Ascending aorta (tissue), 2 donors: Measurements from ENCODE around the gene LDOC1. TPM values are rescaled to one million over a fixed set of nuclear protein-coding genes. Genes with fewer than 3 reads are reported as not detected.
A peak's percentile ranks its signal among the peaks of the same experiment; 100 is the strongest.
"Not testable (repeated sequence)": the region's sequence is repeated elsewhere in the genome, so short reads cannot be mapped to it uniquely, and the experiment has no call there.

ENCODE experiments used
- DNase-seq, 2 donors: peaks; one replicate each; pipeline ENCODE4 v3.0.0-alpha.2; 2019; ENCODE audit warnings: low spot score in 2 of 2
- H3K27ac ChIP-seq, 2 donors: fragments of 200-600 bp; sonication (generic); one replicate each; pipeline ENCODE4 v1.5.1; 2016 to 2017; ENCODE audit warnings: mild to moderate bottlenecking in 1 of 2
- H3K27me3 ChIP-seq: fragments of 200-600 bp; sonication (generic); one replicate; pipeline ENCODE4 v1.5.1; 2017
- H3K36me3 ChIP-seq, 2 donors: fragments of 200-600 bp; sonication (generic); one replicate each; pipeline ENCODE4 v1.5.1; 2016
- H3K4me1 ChIP-seq, 2 donors: fragments of 200-600 bp; sonication (generic); one replicate each; pipeline ENCODE4 v1.5.1; 2016 to 2017; ENCODE audit warnings: mild to moderate bottlenecking in 1 of 2
- H3K4me3 ChIP-seq, 2 donors: fragments of 200-600 bp; sonication (generic); one replicate each; pipeline ENCODE4 v1.5.1; 2016 to 2017; ENCODE audit warnings: mild to moderate bottlenecking in 1 of 2
- H3K9me3 ChIP-seq, 2 donors: fragments of 200-600 bp; sonication (generic); one replicate each; pipeline ENCODE4 v1.5.1; 2016
- intact Hi-C: fragments of 100-400 bp; cut with DNase I; formaldehyde crosslinking; loops from one replicate; pipeline ENCODE4 v1.15.1; 2023
- total RNA-seq: library from RNA; depleted of rRNA; stranded (reverse); fragments of >200 nt; gene quantifications from one replicate; pipeline ENCODE4 v1.1.0, GENCODE V29; 2016
- TF ChIP-seq, protein P1 (sequence below), 3 experiments: fragments of 200-600 bp in 2 of 3; fragments of 450-650 bp in 1 of 3; sonication (generic) in 2 of 3; IDR thresholded peaks; one replicate each; pipeline ENCODE4 v1.5.1; 2016 to 2019; ENCODE audit warnings: antibody characterized with exemption in 3 of 3, mild to moderate bottlenecking in 1 of 3, moderate library complexity in 1 of 3

LDOC1 gene
- total RNA-seq, 1 donor from 2014 or later, result 21.9 TPM

- Histone ChIP-seq H3K9me3 (no peaks in the 10 kb centered on the region), H3K4me3 (no peak overlapping the region), H3K27me3 (no peaks in the 10 kb centered on the region), H3K27ac (no peak overlapping the region), H3K4me1 (no peaks in the 10 kb centered on the region), H3K36me3 (no peaks in the 10 kb centered on the region)
- DNase-seq, result no peak
- TF ChIP-seq, protein P1, sequence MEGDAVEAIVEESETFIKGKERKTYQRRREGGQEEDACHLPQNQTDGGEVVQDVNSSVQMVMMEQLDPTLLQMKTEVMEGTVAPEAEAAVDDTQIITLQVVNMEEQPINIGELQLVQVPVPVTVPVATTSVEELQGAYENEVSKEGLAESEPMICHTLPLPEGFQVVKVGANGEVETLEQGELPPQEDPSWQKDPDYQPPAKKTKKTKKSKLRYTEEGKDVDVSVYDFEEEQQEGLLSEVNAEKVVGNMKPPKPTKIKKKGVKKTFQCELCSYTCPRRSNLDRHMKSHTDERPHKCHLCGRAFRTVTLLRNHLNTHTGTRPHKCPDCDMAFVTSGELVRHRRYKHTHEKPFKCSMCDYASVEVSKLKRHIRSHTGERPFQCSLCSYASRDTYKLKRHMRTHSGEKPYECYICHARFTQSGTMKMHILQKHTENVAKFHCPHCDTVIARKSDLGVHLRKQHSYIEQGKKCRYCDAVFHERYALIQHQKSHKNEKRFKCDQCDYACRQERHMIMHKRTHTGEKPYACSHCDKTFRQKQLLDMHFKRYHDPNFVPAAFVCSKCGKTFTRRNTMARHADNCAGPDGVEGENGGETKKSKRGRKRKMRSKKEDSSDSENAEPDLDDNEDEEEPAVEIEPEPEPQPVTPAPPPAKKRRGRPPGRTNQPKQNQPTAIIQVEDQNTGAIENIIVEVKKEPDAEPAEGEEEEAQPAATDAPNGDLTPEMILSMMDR (IDR thresholded peaks at IDR 0.05), result no peak
- intact Hi-C loops, result no loop called here
These were observed 8.4 kb upstream of the LDOC1 start for GRCh38 chrX:141185366-141185765.

DNA sequence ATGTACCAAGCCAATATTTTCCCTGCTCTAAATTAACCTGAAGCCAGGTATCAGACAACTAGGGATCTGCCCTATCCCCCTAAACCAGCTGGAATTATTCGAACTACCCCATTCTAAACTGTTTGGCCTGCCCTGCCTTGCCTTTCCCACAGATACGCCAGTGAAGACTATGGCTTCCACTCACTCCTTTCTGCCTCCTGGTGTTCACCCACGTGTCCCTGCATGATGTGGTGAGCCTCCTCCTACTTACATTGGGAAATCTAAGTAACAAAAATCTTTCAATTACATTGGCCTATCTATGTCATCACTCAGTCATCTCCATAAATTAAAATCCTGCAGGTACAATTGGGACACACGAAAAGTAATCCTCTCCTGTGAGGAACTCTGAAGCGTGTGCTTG lies 6.1 kb upstream of the LDOC1 start:
- Histone ChIP-seq H3K36me3 (no peaks in the 10 kb centered on the region), H3K4me3 (no peak overlapping the region), H3K9me3 (no peaks in the 10 kb centered on the region), H3K27me3 (no peaks in the 10 kb centered on the region), H3K27ac (no peak overlapping the region), H3K4me1 (no peaks in the 10 kb centered on the region)
- TF ChIP-seq, protein P1 (IDR thresholded peaks at IDR 0.05), result no peak
- DNase-seq, result no peak
- intact Hi-C loops, result no loop called here

- H3K36me3 ChIP-seq, result no peaks in the 10 kb centered on the region
- no peak for DNase-seq
These were observed 3.9 kb upstream of the LDOC1 start for GRCh38 chrX:141180851-141181250.

DNA sequence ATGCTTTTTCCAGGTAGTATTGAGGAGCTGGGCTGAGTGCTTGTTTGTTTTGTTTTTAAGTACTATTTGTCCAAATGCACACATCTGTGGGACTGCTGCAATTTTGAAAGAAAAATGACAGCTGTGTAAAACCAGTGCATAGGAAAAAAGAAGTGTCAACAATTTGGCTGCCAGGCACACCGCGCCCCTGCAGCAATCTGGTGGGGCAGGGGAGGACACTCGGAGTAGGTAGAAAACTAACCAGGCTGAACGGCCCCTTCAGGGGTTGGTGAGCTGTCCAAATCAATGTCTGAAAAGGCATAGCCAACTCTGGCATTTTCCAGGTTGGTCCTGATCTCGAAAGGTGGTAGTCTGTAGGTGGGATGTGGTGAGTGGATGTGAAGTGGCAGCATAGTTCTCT lies 1.1 kb downstream of the LDOC1 start:
- TF ChIP-seq, protein P1 (IDR thresholded peaks at IDR 0.05), result no peak
- Histone ChIP-seq H3K27me3 (no peaks in the 10 kb centered on the region), H3K4me1 (no peaks in the 10 kb centered on the region), H3K9me3 (no peaks in the 10 kb centered on the region), H3K4me3 (peak overlapping the region; percentile 58 to 81), H3K36me3 (no peaks in the 10 kb centered on the region), H3K27ac (peak overlapping the region; percentile 81 to 88)
- intact Hi-C loops, result loop anchor here (10.0 kb wide), 2 partner anchors 251 to 411 kb away; no protein-coding TSS in a partner anchor
- DNase-seq, result no peak

More at GRCh38 chrX:141180851-141181250, 3.9 kb upstream of the LDOC1 start:
- no peaks in the 10 kb centered on the region for H3K4me1 ChIP-seq
- H3K27ac ChIP-seq, result no peak overlapping the region
- intact Hi-C loops, result no loop called here
- TF ChIP-seq, protein P1 (IDR thresholded peaks at IDR 0.05), result no peak
- H3K9me3 ChIP-seq, result no peaks in the 10 kb centered on the region
- no peaks in the 10 kb centered on the region for H3K27me3 ChIP-seq
- H3K4me3 ChIP-seq, result no peak overlapping the region

GRCh38 chrX:141164406-141164805 lies 12.5 kb downstream of the LDOC1 start:
- TF ChIP-seq, protein P1 (IDR thresholded peaks at IDR 0.05), result no peak

DNA sequence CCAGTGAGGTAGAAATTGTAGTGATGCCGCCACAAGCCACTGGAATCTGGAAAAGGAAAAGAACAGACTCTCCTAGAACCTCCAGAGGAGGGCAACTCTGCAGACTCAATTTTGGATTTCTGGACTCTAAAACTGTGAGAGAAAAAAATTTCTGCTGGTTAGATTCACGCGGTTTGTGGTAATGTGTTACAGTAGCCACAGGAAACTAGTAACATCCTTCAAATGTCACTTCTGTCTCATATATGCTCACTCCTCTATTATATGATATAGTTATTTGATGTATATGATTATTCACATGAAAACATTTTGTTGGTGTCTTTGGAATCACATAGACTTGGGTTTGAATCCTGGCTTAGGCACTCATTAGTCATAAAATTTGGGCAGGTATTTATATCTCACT lies 18.8 kb downstream of the LDOC1 start:
- intact Hi-C loops, result no loop called here
- Histone ChIP-seq H3K4me3 (no peak overlapping the region), H3K36me3 (no peaks in the 10 kb centered on the region), H3K27ac (no peak overlapping the region), H3K27me3 (no peaks in the 10 kb centered on the region), H3K9me3 (no peaks in the 10 kb centered on the region), H3K4me1 (no peaks in the 10 kb centered on the region)
- DNase-seq, result no peak
- TF ChIP-seq, protein P1 (IDR thresholded peaks at IDR 0.05), result no peak

More at GRCh38 chrX:141164406-141164805, 12.5 kb downstream of the LDOC1 start:
- intact Hi-C loops, result no loop called here
- H3K36me3 ChIP-seq, result no peaks in the 10 kb centered on the region
- no peak overlapping the region for H3K27ac ChIP-seq
- no peaks in the 10 kb centered on the region for H3K27me3 ChIP-seq
- H3K4me3 ChIP-seq, result no peak overlapping the region
- H3K9me3 ChIP-seq, result no peaks in the 10 kb centered on the region
- no peak for DNase-seq
- H3K4me1 ChIP-seq, result no peaks in the 10 kb centered on the region

GRCh38 chrX:141155231-141155630 lies 21.7 kb downstream of the LDOC1 start:
- H3K4me3 ChIP-seq, H3K27me3 ChIP-seq, H3K4me1 ChIP-seq, intact Hi-C loops, H3K9me3 ChIP-seq, H3K27ac ChIP-seq, DNase-seq, H3K36me3 ChIP-seq: not testable (repeated sequence)
